Fibroblast of lung (primary cell): ENCODE data around the gene WNT9A. TPM values are rescaled to one million over a fixed set of nuclear protein-coding genes. Genes with fewer than 3 reads are reported as not detected.
A peak's percentile ranks its signal among the peaks of the same experiment; 100 is the strongest.
"Not testable (repeated sequence)": the region's sequence is repeated elsewhere in the genome, so short reads cannot be mapped to it uniquely, and the experiment has no call there.

ENCODE experiments used
- DNase-seq, 2 donors: peaks; one replicate each; pipeline versions ENCODE4 v3.0.0 to v3.0.0-alpha.2; 2010; ENCODE audit warnings: low read depth in 2 of 2
- H2AFZ ChIP-seq: 2 replicates; pipeline ENCODE4 v1.5.1; 2012; ENCODE audit warnings: low read length, control low read depth, inconsistent platforms
- H3K27ac ChIP-seq: 2 replicates; pipeline ENCODE4 v1.5.1; 2011; ENCODE audit warnings: low read length, control low read depth; ENCODE audit not compliant: insufficient read depth
- H3K27me3 ChIP-seq: 2 replicates; pipeline ENCODE4 v1.5.1; 2011; ENCODE audit warnings: mild to moderate bottlenecking, low read length; ENCODE audit not compliant: control insufficient read depth, insufficient read depth
- H3K36me3 ChIP-seq: 2 replicates; pipeline ENCODE4 v1.5.1; 2011; ENCODE audit warnings: low read length; ENCODE audit not compliant: control insufficient read depth, insufficient read depth
- H3K4me1 ChIP-seq: 2 replicates; pipeline ENCODE4 v1.5.1; 2011; ENCODE audit warnings: low read length; ENCODE audit not compliant: control insufficient read depth, insufficient read depth; ENCODE audit errors: extremely low read depth
- H3K4me2 ChIP-seq: 2 replicates; pipeline ENCODE4 v1.5.1; 2011; ENCODE audit warnings: low read length, control low read depth; ENCODE audit not compliant: insufficient read depth; ENCODE audit errors: extremely low read depth
- H3K4me3 ChIP-seq, 4 experiments: fragments of 200-600 bp in 1 of 4; sonication (generic) in 1 of 4; replicated peaks in 1 of 4; 2 replicates each; pipeline ENCODE4 v1.5.1; 2011 to 2016; ENCODE audit warnings: low read length in 4 of 4, low read depth in 3 of 4, mild to moderate bottlenecking in 3 of 4, control low read depth in 2 of 4, inconsistent platforms in 1 of 4, mixed read lengths in 1 of 4; ENCODE audit not compliant: insufficient read depth in 1 of 4; ENCODE audit errors: control extremely low read depth in 1 of 4
- H3K79me2 ChIP-seq: 2 replicates; pipeline ENCODE4 v1.5.1; 2012; ENCODE audit warnings: mild to moderate bottlenecking, low read length, inconsistent platforms; ENCODE audit not compliant: control insufficient read depth, insufficient read depth
- H3K9ac ChIP-seq: 2 replicates; pipeline ENCODE4 v1.5.1; 2011; ENCODE audit warnings: mild to moderate bottlenecking, low read length, control low read depth; ENCODE audit not compliant: insufficient read depth
- H3K9me3 ChIP-seq: 2 replicates; pipeline ENCODE4 v1.5.1; 2012; ENCODE audit warnings: low read depth, low read length; ENCODE audit not compliant: control insufficient read depth, insufficient read depth
- H4K20me1 ChIP-seq: 2 replicates; pipeline ENCODE4 v1.5.1; 2011; ENCODE audit warnings: low read length; ENCODE audit not compliant: control insufficient read depth, insufficient read depth; ENCODE audit errors: extremely low read depth
- EZH2 ChIP-seq: IDR thresholded peaks from 2 replicates; pipeline ENCODE4 v1.5.1; 2012; ENCODE audit warnings: low read length, control low read depth, mild to moderate bottlenecking; ENCODE audit errors: missing control alignments
- polyA plus RNA-seq, 2 donors: library from polyadenylated mRNA; depleted of rRNA in 1 of 2; stranded (reverse) in 1 of 2; unstranded in 1 of 2; fragments of >200 nt; gene quantifications; 2 replicates each; pipeline ENCODE4 v1.2.1, GENCODE V29; 2011 to 2012; ENCODE audit warnings: missing spikeins in 1 of 2
- total RNA-seq: library from RNA; depleted of rRNA; stranded (reverse); fragments of >200 nt; gene quantifications from 2 replicates; pipeline ENCODE4 v1.2.1, GENCODE V29; 2014
- TF ChIP-seq, protein P1 (sequence below), 2 donors: IDR thresholded peaks in 1 of 2; conservative IDR thresholded peaks in 1 of 2; 1 replicate in 1 of 2; 2 replicates in 1 of 2; pipeline ENCODE4 v1.5.1; 2011 to 2012; ENCODE audit warnings: low read length in 2 of 2, control low read depth in 1 of 2, inconsistent platforms in 1 of 2, low read depth in 1 of 2, mild to moderate bottlenecking in 1 of 2

WNT9A gene
- total and polyA plus RNA-seq, 2 donors (not counting 1 experiment from before 2014, with no cell fraction given) = 1.0 to 5.3 TPM

DNA sequence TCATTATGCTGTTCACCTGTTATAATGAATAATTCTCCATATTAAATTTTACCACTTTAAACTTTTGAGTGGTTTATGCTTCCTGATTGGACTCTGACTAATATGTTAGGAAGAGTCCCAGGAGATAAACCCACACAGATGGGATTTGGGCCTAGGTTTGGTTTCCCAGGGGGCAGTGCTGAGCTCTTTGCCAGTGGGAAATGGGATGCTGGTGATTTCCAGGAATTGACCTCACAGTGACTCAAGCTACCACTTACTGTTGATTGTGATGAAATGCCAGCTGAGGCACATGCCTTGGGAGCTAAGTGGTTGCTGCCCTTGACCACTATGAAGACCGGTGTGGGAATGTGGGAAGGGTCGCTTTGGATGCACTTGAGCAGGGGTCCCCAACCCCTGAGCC, 19.0 kb upstream of the WNT9A start:
- not testable (repeated sequence) for H2AFZ ChIP-seq, H3K27me3 ChIP-seq, H3K9me3 ChIP-seq, H3K9ac ChIP-seq, H3K4me2 ChIP-seq, H3K4me3 ChIP-seq, H3K79me2 ChIP-seq, H3K36me3 ChIP-seq, H4K20me1 ChIP-seq, H3K4me1 ChIP-seq, H3K27ac ChIP-seq
- TF ChIP-seq, protein P1, sequence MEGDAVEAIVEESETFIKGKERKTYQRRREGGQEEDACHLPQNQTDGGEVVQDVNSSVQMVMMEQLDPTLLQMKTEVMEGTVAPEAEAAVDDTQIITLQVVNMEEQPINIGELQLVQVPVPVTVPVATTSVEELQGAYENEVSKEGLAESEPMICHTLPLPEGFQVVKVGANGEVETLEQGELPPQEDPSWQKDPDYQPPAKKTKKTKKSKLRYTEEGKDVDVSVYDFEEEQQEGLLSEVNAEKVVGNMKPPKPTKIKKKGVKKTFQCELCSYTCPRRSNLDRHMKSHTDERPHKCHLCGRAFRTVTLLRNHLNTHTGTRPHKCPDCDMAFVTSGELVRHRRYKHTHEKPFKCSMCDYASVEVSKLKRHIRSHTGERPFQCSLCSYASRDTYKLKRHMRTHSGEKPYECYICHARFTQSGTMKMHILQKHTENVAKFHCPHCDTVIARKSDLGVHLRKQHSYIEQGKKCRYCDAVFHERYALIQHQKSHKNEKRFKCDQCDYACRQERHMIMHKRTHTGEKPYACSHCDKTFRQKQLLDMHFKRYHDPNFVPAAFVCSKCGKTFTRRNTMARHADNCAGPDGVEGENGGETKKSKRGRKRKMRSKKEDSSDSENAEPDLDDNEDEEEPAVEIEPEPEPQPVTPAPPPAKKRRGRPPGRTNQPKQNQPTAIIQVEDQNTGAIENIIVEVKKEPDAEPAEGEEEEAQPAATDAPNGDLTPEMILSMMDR (conservative IDR thresholded peaks at IDR 0.05 in 1 of 2, IDR thresholded peaks at IDR 0.05 in 1 of 2; ENCODE audit: low read depth in 1 of 2, low read length in 2 of 2) = peak; percentile 11 to 21
- peak; percentile 27 to 36 for DNase-seq

DNA sequence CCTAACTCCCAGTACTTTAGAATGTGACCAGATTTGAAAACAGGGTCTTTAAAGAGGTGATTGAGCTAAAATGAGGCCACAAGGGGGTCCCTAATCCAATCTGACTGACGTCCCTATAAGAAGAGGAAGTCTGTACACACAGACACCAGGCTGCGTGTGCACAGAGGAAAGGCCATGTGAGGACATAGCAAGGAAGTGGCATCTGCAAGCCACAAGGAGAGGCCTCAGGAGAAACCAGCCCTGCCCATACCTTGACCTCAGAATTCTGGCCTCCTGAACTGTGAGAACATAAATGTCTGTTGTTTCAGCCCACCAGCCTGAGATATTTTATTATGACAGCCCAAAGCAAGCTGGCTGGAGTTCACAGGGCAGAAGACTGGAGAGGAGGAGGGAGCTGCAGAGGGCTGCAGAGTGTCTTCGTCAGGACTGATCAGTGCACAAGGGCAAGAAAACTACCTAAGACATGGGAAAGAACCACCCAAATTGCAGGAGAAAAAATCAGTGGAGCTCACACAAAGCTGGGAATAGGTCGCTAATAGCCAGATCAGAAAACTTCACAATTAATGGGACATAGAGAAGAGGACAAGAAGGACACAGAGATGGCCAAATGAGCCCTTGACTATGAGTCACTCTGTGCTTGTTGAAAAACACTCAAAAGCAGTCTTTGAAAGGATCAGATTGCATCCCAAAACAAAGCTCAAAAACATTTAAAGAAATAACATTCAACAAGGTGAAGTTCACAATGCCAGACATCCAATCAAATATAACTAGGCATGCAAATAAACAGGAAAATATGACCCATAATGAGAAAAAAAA, 14.1 kb upstream of the WNT9A start:
- no peak overlapping the region for H2AFZ ChIP-seq
- no peak overlapping the region for H3K4me3 ChIP-seq
- no peaks in the 10 kb centered on the region for H3K79me2 ChIP-seq
- H3K9me3 ChIP-seq = no peaks in the 10 kb centered on the region
- TF ChIP-seq EZH2 = no peak
- TF ChIP-seq, protein P1 (conservative IDR thresholded peaks at IDR 0.05 in 1 of 2, IDR thresholded peaks at IDR 0.05 in 1 of 2; ENCODE audit: low read depth in 1 of 2, low read length in 2 of 2) = no peak
- no peaks in the 10 kb centered on the region for H3K4me1 ChIP-seq
- no peak overlapping the region for H3K4me2 ChIP-seq
- no peak overlapping the region for H3K27ac ChIP-seq
- H3K36me3 ChIP-seq = no peaks in the 10 kb centered on the region
- DNase-seq = no peak
- no peak overlapping the region for H3K9ac ChIP-seq
- H4K20me1 ChIP-seq = no peaks in the 10 kb centered on the region
- no peaks in the 10 kb centered on the region for H3K27me3 ChIP-seq

DNA sequence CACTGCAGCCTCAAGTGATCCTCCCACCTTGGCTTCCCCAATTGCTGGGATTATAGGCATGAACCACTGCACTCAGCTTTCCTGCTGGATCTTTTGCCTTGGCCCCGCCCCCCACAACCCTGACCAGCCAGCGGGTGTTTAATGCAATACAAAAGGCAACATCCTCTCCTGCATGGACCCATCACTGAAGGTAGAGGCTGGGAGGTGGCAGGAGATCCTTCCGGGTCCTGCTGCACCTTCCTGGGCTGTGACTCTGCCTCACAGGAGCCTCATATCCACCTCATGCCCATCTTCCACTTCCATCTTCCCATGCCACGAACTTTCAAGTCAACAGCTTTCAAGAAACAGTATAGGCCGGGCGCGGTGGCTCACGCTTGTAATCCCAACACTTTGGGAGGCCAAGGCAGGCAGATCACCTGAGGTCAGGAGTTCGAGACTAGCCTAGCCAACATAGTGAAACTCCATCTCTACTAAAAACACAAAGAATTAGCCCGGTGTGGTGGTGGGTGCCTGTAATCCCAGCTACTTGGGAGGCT, 11.7 kb upstream of the WNT9A start:
- TF ChIP-seq, protein P1 (conservative IDR thresholded peaks at IDR 0.05 in 1 of 2, IDR thresholded peaks at IDR 0.05 in 1 of 2; ENCODE audit: low read depth in 1 of 2, low read length in 2 of 2) = no peak
- no peak for TF ChIP-seq EZH2
- Histone ChIP-seq H3K4me1 (no peaks in the 10 kb centered on the region), H3K79me2 (no peaks in the 10 kb centered on the region), H3K27ac (no peak overlapping the region), H3K9ac (no peak overlapping the region), H3K4me3 (no peak overlapping the region), H4K20me1 (no peaks in the 10 kb centered on the region), H2AFZ (no peak overlapping the region), H3K27me3 (no peaks in the 10 kb centered on the region), H3K9me3 (no peaks in the 10 kb centered on the region), H3K4me2 (no peak overlapping the region), H3K36me3 (no peaks in the 10 kb centered on the region)
- no peak for DNase-seq
